Head of caudate nucleus (tissue), 42 donors: ENCODE results near the gene C15orf61.

Experiments used
- DNase-seq, 42 donors: peaks; one replicate each; pipeline versions ENCODE4 v3.0.0 to v3.0.0-alpha.2; 2020 to 2021; ENCODE audit warnings: mixed read lengths in 7 of 42
- intact Hi-C: fragments of 100-400 bp; cut with DNase I; formaldehyde crosslinking; loops from one replicate; pipeline ENCODE4 v1.15.0; 2022

C15orf61 gene

GRCh38 chr15:67547064-67547463 lies 26.1 kb downstream of the C15orf61 start:
- intact Hi-C loops, result loop anchor here (10.0 kb wide), 1 partner anchor 92 kb away; no protein-coding TSS in a partner anchor
- DNase-seq, result no peak

- intact Hi-C loops, result loop anchor here (10.0 kb wide), 1 partner anchor 93 kb away; no protein-coding TSS in a partner anchor
- DNase-seq, result no peak
Observed at GRCh38 chr15:67547836-67548235, 26.9 kb downstream of the C15orf61 start.

GRCh38 chr15:67548236-67548852 lies 27.4 kb downstream of the C15orf61 start:
- intact Hi-C loops, result loop anchor here (10.0 kb wide), 1 partner anchor 94 kb away; no protein-coding TSS in a partner anchor
- peak in 3 of 42 donors; percentile 7 to 21 (median 7) for DNase-seq

GRCh38 chr15:67548862-67549651 lies 28.1 kb downstream of the C15orf61 start:
- intact Hi-C loops, result loop anchor here (10.0 kb wide), 1 partner anchor 94 kb away; no protein-coding TSS in a partner anchor
- DNase-seq, result peak; percentile 31 to 86 (median 65)

- no peak for DNase-seq
Observed at GRCh38 chr15:67549736-67550135, 28.8 kb downstream of the C15orf61 start.

GRCh38 chr15:67550522-67550921 lies 29.6 kb downstream of the C15orf61 start:
- no peak for DNase-seq
- intact Hi-C loops, result no loop called here

More at GRCh38 chr15:67549736-67550135, 28.8 kb downstream of the C15orf61 start:
- intact Hi-C loops, result loop anchor here (10.0 kb wide), 1 partner anchor 95 kb away; no protein-coding TSS in a partner anchor

- intact Hi-C loops, result no loop called here
Observed at GRCh38 chr15:67551207-67551743, 30.3 kb downstream of the C15orf61 start.

GRCh38 chr15:67554580-67554979 lies 33.6 kb downstream of the C15orf61 start:
- DNase-seq, result no peak
- intact Hi-C loops, result no loop called here

More at GRCh38 chr15:67551207-67551743, 30.3 kb downstream of the C15orf61 start:
- DNase-seq, result no peak

- no peak for DNase-seq
- intact Hi-C loops, result no loop called here
Observed at GRCh38 chr15:67556976-67557570, 36.1 kb downstream of the C15orf61 start.

- no peak for DNase-seq
- intact Hi-C loops, result no loop called here
Observed at GRCh38 chr15:67558502-67558901, 37.6 kb downstream of the C15orf61 start.

- intact Hi-C loops, result no loop called here
- DNase-seq, result no peak
Observed at GRCh38 chr15:67559158-67559557, 38.2 kb downstream of the C15orf61 start.

GRCh38 chr15:67559576-67559975 lies 38.6 kb downstream of the C15orf61 start:
- no peak for DNase-seq
- intact Hi-C loops, result no loop called here

GRCh38 chr15:67560320-67560719 lies 39.4 kb downstream of the C15orf61 start:
- DNase-seq, result no peak
- intact Hi-C loops, result no loop called here

GRCh38 chr15:67563092-67563491 lies 42.2 kb downstream of the C15orf61 start:
- no peak for DNase-seq
- intact Hi-C loops, result no loop called here

GRCh38 chr15:67564021-67564967 lies 43.4 kb downstream of the C15orf61 start:
- no peak for DNase-seq
- intact Hi-C loops, result no loop called here

GRCh38 chr15:67564968-67565345 lies 44.0 kb downstream of the C15orf61 start:
- intact Hi-C loops, result no loop called here
- DNase-seq, result no peak

- DNase-seq, result no peak
- intact Hi-C loops, result no loop called here
Observed at GRCh38 chr15:67569668-67570067, 48.7 kb downstream of the C15orf61 start.

- no peak for DNase-seq
- intact Hi-C loops, result no loop called here
Observed at GRCh38 chr15:67570875-67571647, 50.1 kb downstream of the C15orf61 start.
